ENCODE measurements around the gene ZC3HAV1. TPM values are rescaled to one million over a fixed set of nuclear protein-coding genes. Genes with fewer than 3 reads are reported as not detected.
"Not testable (repeated sequence)": the region's sequence is repeated elsewhere in the genome, so short reads cannot be mapped to it uniquely, and the experiment has no call there.

Gene ZC3HAV1
- total RNA-seq, 6 donors from 2014 or later: 30.2 to 47.6 (median 33.5) TPM

GRCh38 chr7:139094596-139094995 is 14.9 kb downstream of the ZC3HAV1 start:
- Histone ChIP-seq H3K36me3 (peaks cover 0 to 17% (median 4%) of the 10 kb centered on the region in 4 donors), H3K27ac (peak overlapping the region; percentile 18 to 53 (median 46)), H3K9me3 (no peaks in the 10 kb centered on the region), H3K4me3 (peak overlapping the region in 2 of 4 donors; percentile 2 to 12), H3K4me1 (peaks cover 26 to 65% (median 41%) of the 10 kb centered on the region in 4 donors), H3K27me3 (no peaks in the 10 kb centered on the region)
- DNase-seq: no peak
- no peak for TF ChIP-seq POLR2A (IDR thresholded peaks at IDR 0.05)
- TF ChIP-seq EP300 (IDR thresholded peaks at IDR 0.05): no peak
- no peak for TF ChIP-seq POLR2AphosphoS5 (IDR thresholded peaks at IDR 0.05)
- TF ChIP-seq, protein P1, sequence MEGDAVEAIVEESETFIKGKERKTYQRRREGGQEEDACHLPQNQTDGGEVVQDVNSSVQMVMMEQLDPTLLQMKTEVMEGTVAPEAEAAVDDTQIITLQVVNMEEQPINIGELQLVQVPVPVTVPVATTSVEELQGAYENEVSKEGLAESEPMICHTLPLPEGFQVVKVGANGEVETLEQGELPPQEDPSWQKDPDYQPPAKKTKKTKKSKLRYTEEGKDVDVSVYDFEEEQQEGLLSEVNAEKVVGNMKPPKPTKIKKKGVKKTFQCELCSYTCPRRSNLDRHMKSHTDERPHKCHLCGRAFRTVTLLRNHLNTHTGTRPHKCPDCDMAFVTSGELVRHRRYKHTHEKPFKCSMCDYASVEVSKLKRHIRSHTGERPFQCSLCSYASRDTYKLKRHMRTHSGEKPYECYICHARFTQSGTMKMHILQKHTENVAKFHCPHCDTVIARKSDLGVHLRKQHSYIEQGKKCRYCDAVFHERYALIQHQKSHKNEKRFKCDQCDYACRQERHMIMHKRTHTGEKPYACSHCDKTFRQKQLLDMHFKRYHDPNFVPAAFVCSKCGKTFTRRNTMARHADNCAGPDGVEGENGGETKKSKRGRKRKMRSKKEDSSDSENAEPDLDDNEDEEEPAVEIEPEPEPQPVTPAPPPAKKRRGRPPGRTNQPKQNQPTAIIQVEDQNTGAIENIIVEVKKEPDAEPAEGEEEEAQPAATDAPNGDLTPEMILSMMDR (IDR thresholded peaks at IDR 0.05): no peak
- ATAC-seq (ENCODE audit: low FRiP score in 2 of 2): peak in 1 of 2 donors; percentile 71
- 48 to 49% methylated on average over 8 to 9 of the region's 9 CpGs for WGBS, 2 donors

DNA sequence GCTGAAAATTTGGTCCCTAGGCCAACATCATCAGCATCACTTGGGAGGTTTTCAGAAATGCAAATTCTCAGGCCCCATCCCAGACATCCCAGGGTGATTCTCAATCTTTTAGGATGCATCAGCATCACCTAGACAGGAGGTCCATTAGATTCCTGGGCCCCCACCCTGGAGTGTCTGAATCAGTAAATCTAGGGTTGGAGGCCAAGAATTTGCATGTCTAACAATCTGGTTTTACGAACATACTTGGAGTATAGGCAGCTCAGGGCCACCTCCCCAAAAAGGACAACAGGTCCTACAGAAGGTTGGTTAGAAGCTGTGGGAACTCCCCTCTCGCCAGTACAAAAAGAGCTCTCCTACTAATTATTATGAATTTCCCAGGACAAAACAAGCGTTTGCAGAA is 15.5 kb downstream of the ZC3HAV1 start:
- H3K9me3 ChIP-seq: no peaks in the 10 kb centered on the region
- H3K27me3 ChIP-seq: no peaks in the 10 kb centered on the region
- H3K4me1 ChIP-seq: peaks cover 20 to 59% (median 36%) of the 10 kb centered on the region in 4 donors
- H3K4me3 ChIP-seq: no peak overlapping the region
- ATAC-seq (ENCODE audit: low FRiP score in 2 of 2) (no peak), DNase-seq (no peak)
- TF ChIP-seq EP300 (IDR thresholded peaks at IDR 0.05): no peak
- TF ChIP-seq POLR2A (IDR thresholded peaks at IDR 0.05): no peak
- no peak for TF ChIP-seq POLR2AphosphoS5 (IDR thresholded peaks at IDR 0.05)
- TF ChIP-seq, protein P1 (IDR thresholded peaks at IDR 0.05): no peak
- WGBS, 2 donors: 67 to 80% methylated on average over 3 of the region's 3 CpGs
- H3K36me3 ChIP-seq: peaks cover 0 to 23% (median 4%) of the 10 kb centered on the region in 4 donors
- H3K27ac ChIP-seq: peak overlapping the region; percentile 18 to 53 (median 46)

GRCh38 chr7:139093512-139093911 is 16.0 kb downstream of the ZC3HAV1 start:
- not testable (repeated sequence) for H3K4me3 ChIP-seq; DNase-seq; H3K27me3 ChIP-seq; ATAC-seq (ENCODE audit: low FRiP score in 2 of 2); H3K9me3 ChIP-seq
- WGBS, 2 donors: 92% methylated on average over 9 to 10 of the region's 10 CpGs
- Histone ChIP-seq H3K4me1 (peaks cover 20 to 54% (median 32%) of the 10 kb centered on the region in 4 donors), H3K27ac (peak overlapping the region in 3 of 4 donors; percentile 44 to 53 (median 48)), H3K36me3 (peaks cover 2 to 27% (median 7%) of the 10 kb centered on the region in 4 donors)

DNA sequence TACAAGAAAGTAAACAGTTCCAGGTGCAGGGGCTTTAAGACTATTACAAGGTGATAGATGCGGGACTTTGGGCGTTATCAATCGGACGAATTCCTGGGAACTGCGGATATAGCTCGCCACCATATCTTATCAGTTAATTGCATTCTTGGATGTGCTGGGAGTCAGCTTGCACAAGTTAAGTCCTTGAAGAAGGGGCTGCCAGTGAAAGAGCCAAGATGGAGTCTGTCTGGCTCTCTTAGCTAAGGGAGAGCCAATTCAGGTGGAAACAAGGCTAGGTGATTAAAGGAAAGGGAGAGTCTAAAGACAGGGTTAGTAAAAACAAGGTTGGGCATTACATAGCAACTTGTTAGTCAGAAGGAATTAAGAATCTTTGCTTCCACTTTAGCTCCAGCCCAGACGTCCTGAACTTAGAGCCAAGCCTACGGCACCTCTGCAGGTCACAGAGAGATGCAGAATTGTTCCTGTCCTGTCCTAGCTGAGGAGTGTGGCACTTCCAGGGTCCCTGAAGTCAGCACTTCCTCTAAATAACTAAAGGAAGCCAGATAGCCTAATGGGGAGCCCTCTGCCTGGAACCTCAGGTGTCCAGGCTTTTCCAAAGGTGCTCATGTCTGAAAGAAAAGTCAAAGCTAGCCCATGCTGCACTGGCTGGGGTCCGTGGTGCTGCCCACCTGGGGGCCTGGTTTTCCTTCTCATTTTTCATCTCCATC is 17.3 kb downstream of the ZC3HAV1 start:
- DNase-seq (no peak), ATAC-seq (ENCODE audit: low FRiP score in 2 of 2) (no peak)
- Histone ChIP-seq H3K27ac (peak overlapping the region in 1 of 4 donors; percentile 27), H3K27me3 (no peaks in the 10 kb centered on the region), H3K4me1 (peaks cover 17 to 53% (median 32%) of the 10 kb centered on the region in 4 donors), H3K4me3 (no peak overlapping the region), H3K36me3 (peaks cover 5 to 29% (median 12%) of the 10 kb centered on the region in 4 donors), H3K9me3 (no peaks in the 10 kb centered on the region)
- TF ChIP-seq, protein P1 (IDR thresholded peaks at IDR 0.05): no peak
- TF ChIP-seq EP300 (IDR thresholded peaks at IDR 0.05) (no peak), POLR2AphosphoS5 (IDR thresholded peaks at IDR 0.05) (no peak), POLR2A (IDR thresholded peaks at IDR 0.05) (no peak)
- WGBS, 2 donors: 71 to 75% methylated on average over 9 of the region's 9 CpGs

- Histone ChIP-seq H3K27me3 (no peaks in the 10 kb centered on the region), H3K4me1 (peaks cover 17 to 50% (median 32%) of the 10 kb centered on the region in 4 donors), H3K36me3 (peaks cover 10 to 33% (median 18%) of the 10 kb centered on the region in 4 donors), H3K27ac (peak overlapping the region in 2 of 4 donors; percentile 6 to 59), H3K4me3 (no peak overlapping the region), H3K9me3 (no peaks in the 10 kb centered on the region)
- TF ChIP-seq EP300 (IDR thresholded peaks at IDR 0.05) (no peak), POLR2AphosphoS5 (IDR thresholded peaks at IDR 0.05) (no peak), POLR2A (IDR thresholded peaks at IDR 0.05) (no peak)
- TF ChIP-seq, protein P1 (IDR thresholded peaks at IDR 0.05): no peak
- DNase-seq: no peak
- ATAC-seq (ENCODE audit: low FRiP score in 2 of 2): no peak
- 81 to 82% methylated on average over 15 of the region's 15 CpGs for WGBS, 2 donors
Observed at GRCh38 chr7:139091677-139091996, 17.9 kb downstream of the ZC3HAV1 start.

Data from upper lobe of left lung (tissue), 6 donors.